SK-N-SH treated with all-trans-retinoic acid at 6 μM for 48 hours (cell line): ENCODE data around the gene POLR3A.
A peak's percentile ranks its signal among the peaks of the same experiment; 100 is the strongest.

Experiments used
- ATAC-seq: fragments of 200-7000 bp; cut with Tn5 transposase; 3 replicates; pipeline ENCODE4 v1.9.1; 2020; ENCODE audit warnings: mild to moderate bottlenecking, moderate library complexity
- ARNTL ChIP-seq: fragments of 450-650 bp; formaldehyde crosslinking; IDR thresholded peaks from 2 replicates; pipeline ENCODE4 v1.5.0; 2020; ENCODE audit warnings: low read depth, mild to moderate bottlenecking, moderate library complexity, borderline replicate concordance
- CSRNP3 ChIP-seq: fragments of 250-450 bp; sonication (Bioruptor Pico); IDR thresholded peaks from 2 replicates; pipeline ENCODE4 v1.5.1; 2021; ENCODE audit warnings: mild to moderate bottlenecking, moderate library complexity
- ESRRG ChIP-seq: fragments of 250-450 bp; sonication (Bioruptor Pico); IDR thresholded peaks from 2 replicates; pipeline ENCODE4 v1.6.1; 2021; ENCODE audit warnings: mild to moderate bottlenecking
- GLIS3 ChIP-seq: fragments of 250-450 bp; sonication (Bioruptor Pico); IDR thresholded peaks from 2 replicates; pipeline ENCODE4 v1.5.0; 2020; ENCODE audit warnings: mild to moderate bottlenecking, moderate library complexity
- ISL1 ChIP-seq: fragments of 250-450 bp; sonication (Bioruptor Pico); IDR thresholded peaks from 2 replicates; pipeline ENCODE4 v2.1.2; 2022; ENCODE audit warnings: mild to moderate bottlenecking, moderate library complexity
- OSR1 ChIP-seq: fragments of 250-450 bp; sonication (Bioruptor Pico); IDR thresholded peaks from 2 replicates; pipeline ENCODE4 v1.8.0; 2022; ENCODE audit warnings: moderate library complexity, mild to moderate bottlenecking, inconsistent platforms
- PPARA ChIP-seq: fragments of 250-450 bp; sonication (Bioruptor Pico); IDR thresholded peaks from 2 replicates; pipeline ENCODE4 v1.5.0; 2020; ENCODE audit warnings: mild to moderate bottlenecking, borderline replicate concordance
- RARB ChIP-seq: fragments of 250-450 bp; sonication (Bioruptor Pico); IDR thresholded peaks from 2 replicates; pipeline ENCODE4 v1.8.0; 2021; ENCODE audit warnings: mild to moderate bottlenecking, moderate library complexity
- SNAI2 ChIP-seq: fragments of 250-450 bp; sonication (Bioruptor Pico); IDR thresholded peaks from 2 replicates; pipeline ENCODE4 v1.5.0; 2020; ENCODE audit warnings: mild to moderate bottlenecking, moderate library complexity
- TCF4 ChIP-seq: fragments of 250-450 bp; sonication (Bioruptor Pico); IDR thresholded peaks from 2 replicates; pipeline ENCODE4 v1.8.0; 2021; ENCODE audit warnings: mild to moderate bottlenecking, moderate library complexity, borderline replicate concordance
- TOX ChIP-seq: fragments of 250-450 bp; sonication (Bioruptor Pico); IDR thresholded peaks from 2 replicates; pipeline ENCODE4 v1.8.0; 2021; ENCODE audit warnings: mild to moderate bottlenecking, moderate library complexity, borderline replicate concordance
- ZC3H10 ChIP-seq: fragments of 250-450 bp; sonication (Bioruptor Pico); IDR thresholded peaks from 2 replicates; pipeline ENCODE4 v1.5.1; 2021; ENCODE audit warnings: mild to moderate bottlenecking, moderate library complexity
- ZNF565 ChIP-seq: fragments of 450-650 bp; formaldehyde crosslinking; conservative IDR thresholded peaks from 2 replicates; pipeline ENCODE4 v1.5.0; 2020; ENCODE audit warnings: low read depth, mild to moderate bottlenecking, moderate library complexity
- ZNF70 ChIP-seq: fragments of 450-650 bp; formaldehyde crosslinking; IDR thresholded peaks from 2 replicates; pipeline ENCODE4 v1.5.0; 2020; ENCODE audit warnings: mild to moderate bottlenecking, moderate library complexity
- ZNF8 ChIP-seq: fragments of 450-650 bp; formaldehyde crosslinking; IDR thresholded peaks from 2 replicates; pipeline ENCODE4 v1.5.0; 2020; ENCODE audit warnings: mild to moderate bottlenecking, moderate library complexity
- TF ChIP-seq, protein P1 (sequence below): fragments of 250-450 bp; sonication (Bioruptor Pico); IDR thresholded peaks from 2 replicates; pipeline ENCODE4 v1.5.0; 2020; ENCODE audit warnings: mild to moderate bottlenecking, moderate library complexity
- TF ChIP-seq, protein P2 (sequence below): fragments of 250-450 bp; sonication (Bioruptor Pico); IDR thresholded peaks from 2 replicates; pipeline ENCODE4 v1.5.1; 2020; ENCODE audit warnings: low read depth, mild to moderate bottlenecking, moderate library complexity
- TF ChIP-seq, protein P3 (sequence below): fragments of 250-450 bp; sonication (Bioruptor Pico); IDR thresholded peaks from 2 replicates; pipeline ENCODE4 v1.8.0; 2020; ENCODE audit warnings: mild to moderate bottlenecking, moderate library complexity, borderline replicate concordance
- TF ChIP-seq, protein P4 (sequence below): fragments of 250-450 bp; sonication (Bioruptor Pico); IDR thresholded peaks from 2 replicates; pipeline ENCODE4 v1.8.0; 2021; ENCODE audit warnings: low read depth, mild to moderate bottlenecking, moderate library complexity, borderline replicate concordance

The POLR3A gene

DNA sequence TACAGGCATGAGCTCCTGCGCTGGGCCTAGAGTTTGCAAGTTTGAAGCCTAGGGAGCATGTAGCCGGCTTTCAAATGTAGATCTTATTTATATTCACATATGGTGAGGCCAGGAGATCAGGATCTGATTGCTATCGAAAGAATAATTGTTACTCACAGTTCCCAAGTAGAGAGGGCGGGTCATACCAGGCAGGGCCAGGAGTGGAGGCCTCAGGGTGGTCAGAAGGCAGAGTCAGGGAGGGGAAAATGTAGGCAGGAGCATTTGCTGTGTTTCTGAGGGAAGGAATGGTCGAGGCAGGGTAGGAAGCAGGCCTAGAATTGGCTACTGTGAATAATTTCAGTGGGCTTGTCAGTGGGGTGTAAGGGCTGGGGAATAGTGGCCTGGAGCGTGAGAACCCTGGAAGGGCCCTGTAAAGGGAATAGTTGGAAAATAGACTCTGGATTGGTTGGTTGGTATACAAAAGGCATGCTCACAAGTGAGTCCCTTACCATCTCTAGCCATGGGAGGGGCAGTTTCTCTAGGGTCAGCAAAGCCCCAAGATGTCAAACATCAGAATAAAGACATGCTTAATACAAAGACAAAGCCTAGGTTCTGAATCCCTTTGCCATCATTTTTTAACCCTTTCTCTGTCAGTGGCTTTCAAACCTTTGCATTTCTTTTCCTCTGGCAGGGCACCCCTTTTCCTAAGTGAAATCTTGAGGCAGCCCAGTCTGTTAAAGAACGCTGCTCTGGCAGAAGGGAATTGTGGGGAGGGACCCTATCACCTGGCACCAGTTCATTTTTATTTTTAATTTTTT, 66.8 kb downstream of the POLR3A start:
- TF ChIP-seq PPARA (CRISPR knock-in tag) (no peak), RARB (CRISPR knock-in tag) (no peak), ZNF70 (CRISPR knock-in tag) (0 out of 2 replicates have a peak, but pooled peaks have one; percentile 20)
- TF ChIP-seq, all 23 proteins: peak for 1
- no peak for ATAC-seq

DNA sequence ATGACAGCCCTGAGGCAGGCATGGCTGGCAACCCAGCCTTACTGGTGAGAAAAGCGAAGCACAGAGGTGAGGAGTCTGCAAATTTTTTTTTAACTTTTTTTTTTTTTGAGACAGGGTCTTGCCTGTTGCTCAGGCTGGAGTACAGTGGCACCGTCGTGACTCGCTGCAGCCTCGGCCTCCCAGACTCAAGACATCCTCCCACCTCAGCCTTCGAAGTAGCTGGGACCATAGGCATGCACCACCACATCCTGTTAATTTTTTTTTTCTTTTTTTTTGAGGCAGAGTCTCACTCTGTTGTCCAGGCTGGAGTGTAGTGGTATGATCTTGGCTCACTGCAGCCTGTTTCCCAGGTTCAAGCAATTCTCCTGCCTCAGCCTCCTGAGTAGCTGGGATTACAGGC, 67.6 kb downstream of the POLR3A start:
- no peak for ATAC-seq

DNA sequence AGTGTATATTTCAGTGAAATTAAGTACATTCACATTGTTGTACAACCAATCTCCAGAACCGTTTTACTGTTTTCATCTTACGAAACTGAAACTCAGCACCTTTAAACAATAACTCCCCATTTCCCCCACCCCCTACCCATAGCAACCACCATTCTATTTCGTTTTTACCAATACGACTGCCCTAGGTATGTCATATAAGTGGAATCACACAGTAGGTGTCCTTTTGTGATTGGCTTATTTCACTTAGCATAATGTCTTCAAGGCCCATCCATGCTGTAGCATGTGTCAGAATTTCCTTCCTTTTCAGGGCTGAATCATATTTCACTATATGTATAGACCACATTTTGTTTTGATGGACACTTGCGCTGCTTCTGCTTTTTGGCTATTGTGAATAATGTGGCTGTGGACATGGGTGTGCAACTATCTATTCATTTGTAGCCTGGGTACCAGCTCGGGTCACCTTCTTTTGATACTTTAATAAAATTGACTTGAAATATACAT, 68.4 kb downstream of the POLR3A start:
- TF ChIP-seq TCF4 (no peak), OSR1 (CRISPR knock-in tag) (no peak), SNAI2 (no peak), ESRRG (CRISPR knock-in tag) (no peak), CSRNP3 (CRISPR knock-in tag) (no peak), TOX (CRISPR knock-in tag) (no peak), PPARA (CRISPR knock-in tag) (no peak)
- TF ChIP-seq, protein P1, sequence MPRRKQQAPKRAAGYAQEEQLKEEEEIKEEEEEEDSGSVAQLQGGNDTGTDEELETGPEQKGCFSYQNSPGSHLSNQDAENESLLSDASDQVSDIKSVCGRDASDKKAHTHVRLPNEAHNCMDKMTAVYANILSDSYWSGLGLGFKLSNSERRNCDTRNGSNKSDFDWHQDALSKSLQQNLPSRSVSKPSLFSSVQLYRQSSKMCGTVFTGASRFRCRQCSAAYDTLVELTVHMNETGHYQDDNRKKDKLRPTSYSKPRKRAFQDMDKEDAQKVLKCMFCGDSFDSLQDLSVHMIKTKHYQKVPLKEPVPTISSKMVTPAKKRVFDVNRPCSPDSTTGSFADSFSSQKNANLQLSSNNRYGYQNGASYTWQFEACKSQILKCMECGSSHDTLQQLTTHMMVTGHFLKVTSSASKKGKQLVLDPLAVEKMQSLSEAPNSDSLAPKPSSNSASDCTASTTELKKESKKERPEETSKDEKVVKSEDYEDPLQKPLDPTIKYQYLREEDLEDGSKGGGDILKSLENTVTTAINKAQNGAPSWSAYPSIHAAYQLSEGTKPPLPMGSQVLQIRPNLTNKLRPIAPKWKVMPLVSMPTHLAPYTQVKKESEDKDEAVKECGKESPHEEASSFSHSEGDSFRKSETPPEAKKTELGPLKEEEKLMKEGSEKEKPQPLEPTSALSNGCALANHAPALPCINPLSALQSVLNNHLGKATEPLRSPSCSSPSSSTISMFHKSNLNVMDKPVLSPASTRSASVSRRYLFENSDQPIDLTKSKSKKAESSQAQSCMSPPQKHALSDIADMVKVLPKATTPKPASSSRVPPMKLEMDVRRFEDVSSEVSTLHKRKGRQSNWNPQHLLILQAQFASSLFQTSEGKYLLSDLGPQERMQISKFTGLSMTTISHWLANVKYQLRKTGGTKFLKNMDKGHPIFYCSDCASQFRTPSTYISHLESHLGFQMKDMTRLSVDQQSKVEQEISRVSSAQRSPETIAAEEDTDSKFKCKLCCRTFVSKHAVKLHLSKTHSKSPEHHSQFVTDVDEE: no peak
- TF ChIP-seq, protein P2, sequence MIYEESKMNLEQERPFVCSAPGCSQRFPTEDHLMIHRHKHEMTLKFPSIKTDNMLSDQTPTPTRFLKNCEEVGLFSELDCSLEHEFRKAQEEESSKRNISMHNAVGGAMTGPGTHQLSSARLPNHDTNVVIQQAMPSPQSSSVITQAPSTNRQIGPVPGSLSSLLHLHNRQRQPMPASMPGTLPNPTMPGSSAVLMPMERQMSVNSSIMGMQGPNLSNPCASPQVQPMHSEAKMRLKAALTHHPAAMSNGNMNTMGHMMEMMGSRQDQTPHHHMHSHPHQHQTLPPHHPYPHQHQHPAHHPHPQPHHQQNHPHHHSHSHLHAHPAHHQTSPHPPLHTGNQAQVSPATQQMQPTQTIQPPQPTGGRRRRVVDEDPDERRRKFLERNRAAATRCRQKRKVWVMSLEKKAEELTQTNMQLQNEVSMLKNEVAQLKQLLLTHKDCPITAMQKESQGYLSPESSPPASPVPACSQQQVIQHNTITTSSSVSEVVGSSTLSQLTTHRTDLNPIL: no peak
- TF ChIP-seq, protein P3, sequence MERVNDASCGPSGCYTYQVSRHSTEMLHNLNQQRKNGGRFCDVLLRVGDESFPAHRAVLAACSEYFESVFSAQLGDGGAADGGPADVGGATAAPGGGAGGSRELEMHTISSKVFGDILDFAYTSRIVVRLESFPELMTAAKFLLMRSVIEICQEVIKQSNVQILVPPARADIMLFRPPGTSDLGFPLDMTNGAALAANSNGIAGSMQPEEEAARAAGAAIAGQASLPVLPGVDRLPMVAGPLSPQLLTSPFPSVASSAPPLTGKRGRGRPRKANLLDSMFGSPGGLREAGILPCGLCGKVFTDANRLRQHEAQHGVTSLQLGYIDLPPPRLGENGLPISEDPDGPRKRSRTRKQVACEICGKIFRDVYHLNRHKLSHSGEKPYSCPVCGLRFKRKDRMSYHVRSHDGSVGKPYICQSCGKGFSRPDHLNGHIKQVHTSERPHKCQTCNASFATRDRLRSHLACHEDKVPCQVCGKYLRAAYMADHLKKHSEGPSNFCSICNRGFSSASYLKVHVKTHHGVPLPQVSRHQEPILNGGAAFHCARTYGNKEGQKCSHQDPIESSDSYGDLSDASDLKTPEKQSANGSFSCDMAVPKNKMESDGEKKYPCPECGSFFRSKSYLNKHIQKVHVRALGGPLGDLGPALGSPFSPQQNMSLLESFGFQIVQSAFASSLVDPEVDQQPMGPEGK (CRISPR knock-in tag): no peak
- TF ChIP-seq, all 23 proteins: peak for 0
- no peak for ATAC-seq

More for the DNA sequence above, 67.6 kb downstream of the POLR3A start:
- TF ChIP-seq, protein P3 (CRISPR knock-in tag): no peak
- no peak for TF ChIP-seq ZC3H10 (CRISPR knock-in tag)

- TF ChIP-seq ZC3H10 (CRISPR knock-in tag): no peak
- no peak for TF ChIP-seq TOX (CRISPR knock-in tag)
- TF ChIP-seq ESRRG (CRISPR knock-in tag): no peak
- TF ChIP-seq ZNF565 (CRISPR knock-in tag): no peak
- TF ChIP-seq ARNTL (CRISPR knock-in tag): no peak
- TF ChIP-seq, protein P1: no peak
- no peak for TF ChIP-seq PPARA (CRISPR knock-in tag)
- no peak for TF ChIP-seq SNAI2
- TF ChIP-seq OSR1 (CRISPR knock-in tag): no peak
- no peak for TF ChIP-seq GLIS3 (CRISPR knock-in tag)
- no peak for TF ChIP-seq ISL1 (CRISPR knock-in tag)
- TF ChIP-seq ZNF8 (CRISPR knock-in tag): no peak
- TF ChIP-seq, protein P4, sequence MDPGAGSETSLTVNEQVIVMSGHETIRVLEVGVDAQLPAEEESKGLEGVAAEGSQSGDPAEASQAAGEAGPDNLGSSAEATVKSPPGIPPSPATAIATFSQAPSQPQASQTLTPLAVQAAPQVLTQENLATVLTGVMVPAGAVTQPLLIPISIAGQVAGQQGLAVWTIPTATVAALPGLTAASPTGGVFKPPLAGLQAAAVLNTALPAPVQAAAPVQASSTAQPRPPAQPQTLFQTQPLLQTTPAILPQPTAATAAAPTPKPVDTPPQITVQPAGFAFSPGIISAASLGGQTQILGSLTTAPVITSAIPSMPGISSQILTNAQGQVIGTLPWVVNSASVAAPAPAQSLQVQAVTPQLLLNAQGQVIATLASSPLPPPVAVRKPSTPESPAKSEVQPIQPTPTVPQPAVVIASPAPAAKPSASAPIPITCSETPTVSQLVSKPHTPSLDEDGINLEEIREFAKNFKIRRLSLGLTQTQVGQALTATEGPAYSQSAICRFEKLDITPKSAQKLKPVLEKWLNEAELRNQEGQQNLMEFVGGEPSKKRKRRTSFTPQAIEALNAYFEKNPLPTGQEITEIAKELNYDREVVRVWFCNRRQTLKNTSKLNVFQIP: no peak
- no peak for TF ChIP-seq TCF4
- ATAC-seq: no peak
These were observed 69.3 kb downstream of the POLR3A start for GRCh38 chr10:77959887-77960455.
